ENCODE results near the gene EFNA5. TPM values are rescaled to one million over a fixed set of nuclear protein-coding genes. Genes with fewer than 3 reads are reported as not detected.

The EFNA5 gene
- total RNA-seq, 1 experiment from 2014 or later = 5.9 TPM

DNA sequence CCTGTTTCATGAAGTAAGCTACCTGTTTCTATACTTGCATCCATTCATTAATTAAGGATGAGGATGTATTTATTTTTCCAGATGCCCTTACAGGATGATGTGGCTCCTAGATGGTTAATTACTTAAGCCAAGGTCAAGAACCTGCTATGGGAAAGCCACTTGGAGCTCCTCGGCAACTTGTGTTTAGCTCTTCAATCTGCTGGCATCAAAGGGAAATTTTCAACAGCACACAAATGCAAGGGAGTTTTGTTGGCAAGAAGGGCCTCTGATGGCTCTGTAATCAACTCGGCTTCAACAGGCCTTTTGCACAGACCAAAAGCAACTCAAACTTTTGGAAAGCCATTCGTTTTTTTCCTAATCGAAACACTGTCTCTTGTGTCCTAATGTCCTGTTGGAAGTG, 125.3 kb downstream of the EFNA5 start:
- DNase-seq (ENCODE audit: low spot score) = no peak

DNA sequence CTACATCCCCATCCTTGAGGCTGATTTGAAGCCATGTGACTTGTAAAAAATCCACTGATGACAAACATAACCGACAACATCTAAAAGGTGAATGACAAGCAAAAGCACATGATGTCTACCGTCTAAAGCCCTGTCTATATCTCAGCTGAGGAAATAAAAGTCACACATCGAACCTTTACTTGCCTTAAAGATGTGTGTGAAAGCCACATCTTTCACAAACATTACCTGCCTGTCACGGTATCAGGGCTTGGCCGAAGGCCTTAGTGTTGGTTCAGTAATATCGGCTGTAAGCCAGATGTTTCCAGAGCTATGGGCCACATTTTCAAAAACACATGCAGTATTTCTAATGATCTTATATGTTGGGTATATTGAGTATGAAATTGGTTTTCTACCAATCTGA, 125.8 kb downstream of the EFNA5 start:
- DNase-seq (ENCODE audit: low spot score) = no peak

DNA sequence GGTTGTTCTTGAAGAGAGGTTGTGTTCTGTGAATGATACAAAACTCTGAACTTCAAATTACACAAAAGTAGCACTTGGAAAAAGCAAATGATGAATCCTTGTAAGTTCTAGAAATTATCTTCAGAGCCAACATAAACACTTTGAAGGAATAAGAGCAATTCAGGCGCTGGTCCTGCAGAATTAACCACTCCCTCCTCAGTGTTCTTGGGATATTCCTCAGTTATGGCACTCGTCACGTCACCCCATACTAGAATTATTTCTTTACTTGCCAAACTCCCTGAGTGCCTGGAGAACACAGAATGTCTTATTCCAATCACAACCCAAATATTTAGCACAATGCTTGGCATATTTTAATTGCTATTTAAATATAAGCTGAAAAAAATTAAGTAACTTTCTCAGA, 126.3 kb downstream of the EFNA5 start:
- DNase-seq (ENCODE audit: low spot score) = no peak

DNA sequence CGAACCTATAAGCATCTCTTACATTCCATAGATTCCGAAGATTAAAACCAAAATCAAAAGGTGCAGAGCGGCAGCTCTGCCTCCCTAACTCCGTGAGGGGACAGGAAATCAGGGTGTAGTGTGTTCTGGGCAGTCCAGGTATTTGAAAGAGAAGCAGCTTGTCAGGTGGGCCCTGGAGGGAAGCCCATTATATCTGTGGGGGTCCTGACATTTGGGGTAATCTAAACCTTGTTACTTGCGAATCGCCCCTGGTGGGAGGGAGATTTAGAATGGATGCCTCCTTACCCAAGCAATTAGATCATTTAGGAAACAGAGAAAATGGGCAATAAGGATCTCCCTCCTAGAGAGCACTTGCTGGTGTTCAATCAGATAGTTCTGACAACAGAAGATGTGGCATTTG, 126.9 kb downstream of the EFNA5 start:
- DNase-seq (ENCODE audit: low spot score) = no peak

DNA sequence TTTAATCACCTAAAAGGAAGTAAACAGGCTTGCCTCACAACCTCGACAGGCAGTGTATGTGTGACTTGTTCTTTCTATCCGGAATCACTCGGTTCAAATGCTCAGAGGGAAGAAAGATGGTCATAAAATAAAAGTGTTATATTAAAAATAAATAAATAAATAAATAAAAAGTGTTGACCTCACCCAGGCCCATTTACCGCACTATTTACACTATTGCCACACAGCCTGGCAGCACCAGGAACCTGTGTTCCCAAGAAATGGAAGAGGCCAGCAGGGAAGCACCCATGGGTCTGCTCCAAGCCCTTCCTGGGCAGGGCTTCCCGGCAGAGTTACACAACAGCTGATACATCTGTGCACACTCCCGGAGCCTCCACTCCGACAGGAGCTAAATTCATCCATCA, 127.9 kb downstream of the EFNA5 start:
- DNase-seq (ENCODE audit: low spot score) = peak; percentile 75

DNA sequence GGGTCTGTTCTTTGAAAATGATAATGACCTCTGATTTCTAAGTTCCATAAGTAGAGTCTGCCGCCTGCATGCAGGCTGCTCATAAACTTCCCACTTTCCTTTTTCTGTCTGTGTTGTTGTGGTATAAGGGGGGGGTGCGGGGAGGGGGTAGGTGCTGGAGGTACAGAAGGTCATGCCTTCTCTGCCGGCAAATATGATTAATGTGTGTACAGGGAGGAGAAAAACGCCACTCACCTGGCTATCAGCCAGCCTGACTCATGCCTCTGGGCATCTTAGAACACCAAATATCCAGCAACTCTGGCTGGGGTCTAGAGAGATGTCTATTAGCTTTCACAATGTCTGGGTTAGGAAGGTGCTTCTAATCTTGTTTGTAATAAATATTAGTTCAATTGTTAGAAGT, 128.3 kb downstream of the EFNA5 start:
- DNase-seq (ENCODE audit: low spot score) = peak; percentile 97

DNA sequence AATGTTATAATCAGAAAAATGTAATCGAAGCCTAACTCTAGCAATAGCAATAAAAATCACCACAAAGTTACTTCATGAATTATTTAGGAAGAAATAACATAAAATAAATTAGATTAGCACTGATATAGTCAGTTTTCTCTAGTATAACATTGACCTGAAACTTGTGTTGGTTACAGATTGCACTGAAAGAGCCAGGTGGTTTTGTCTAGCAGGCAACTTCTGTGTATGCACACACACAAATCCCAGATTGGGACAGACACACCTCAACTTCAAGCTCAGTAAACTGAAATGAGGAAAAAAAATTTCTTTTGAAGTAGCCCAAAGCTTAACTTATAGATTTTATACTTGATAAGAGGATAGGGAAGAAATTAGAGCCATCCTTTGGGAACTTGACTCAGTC, 129.3 kb downstream of the EFNA5 start:
- DNase-seq (ENCODE audit: low spot score) = peak; percentile 16

DNA sequence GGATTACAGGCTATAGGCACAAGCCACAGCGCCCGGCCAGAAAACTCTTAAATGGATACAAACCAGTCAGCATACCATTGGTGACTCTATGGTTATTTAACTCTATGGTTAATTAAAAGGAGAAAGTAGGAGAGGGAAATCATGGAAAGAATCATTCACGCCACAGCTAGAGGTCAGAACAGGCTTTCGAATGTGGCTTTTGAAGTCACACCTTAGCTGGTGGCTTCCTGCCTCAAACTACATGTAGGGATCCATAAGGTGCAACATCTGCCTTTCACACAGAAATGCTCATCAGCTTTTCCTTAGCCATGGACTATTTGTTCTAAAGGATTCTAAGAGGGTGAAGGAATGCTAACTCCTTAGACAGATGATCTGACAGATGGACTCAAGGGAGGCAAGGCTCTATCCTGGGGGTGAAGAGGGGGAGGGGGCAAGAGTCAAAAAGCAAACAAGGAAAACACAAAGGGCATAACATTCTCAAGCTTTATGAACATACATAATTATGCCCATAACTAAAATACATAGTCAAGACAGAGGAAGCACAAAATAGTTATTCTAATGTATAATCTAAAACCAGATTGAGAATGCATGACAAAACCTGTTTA, 130.9 kb downstream of the EFNA5 start:
- no peak for DNase-seq (ENCODE audit: low spot score)

DNA sequence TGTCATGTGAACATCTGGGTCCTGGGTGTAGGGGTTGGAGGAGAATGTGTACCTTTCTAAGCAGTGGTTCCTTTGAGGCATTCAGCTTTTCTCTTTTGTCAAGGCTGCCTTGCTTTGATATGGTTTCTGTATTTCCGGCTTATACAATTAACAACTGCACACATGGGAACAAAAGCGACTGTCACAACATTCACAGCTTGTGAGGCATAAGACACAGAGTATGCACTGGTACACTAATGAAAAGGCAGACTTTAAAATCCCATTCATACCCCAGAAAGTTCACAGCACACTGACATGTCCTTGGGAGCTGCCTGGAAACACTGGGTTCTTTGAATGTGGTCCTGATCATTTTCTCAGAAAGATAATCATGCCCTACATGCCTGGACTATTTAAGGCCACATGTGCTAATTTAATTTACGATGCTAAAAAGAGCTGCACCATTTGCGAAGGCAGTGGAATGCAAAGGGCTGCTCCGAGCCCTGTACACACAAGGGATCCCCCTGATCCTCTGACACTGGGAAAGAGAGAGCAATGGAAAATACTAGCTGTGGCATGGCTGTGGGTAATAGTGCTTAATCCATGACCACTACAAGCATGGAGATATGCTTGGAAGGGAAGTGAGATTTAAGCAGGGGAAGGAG, 131.8 kb downstream of the EFNA5 start:
- no peak for DNase-seq (ENCODE audit: low spot score)

DNA sequence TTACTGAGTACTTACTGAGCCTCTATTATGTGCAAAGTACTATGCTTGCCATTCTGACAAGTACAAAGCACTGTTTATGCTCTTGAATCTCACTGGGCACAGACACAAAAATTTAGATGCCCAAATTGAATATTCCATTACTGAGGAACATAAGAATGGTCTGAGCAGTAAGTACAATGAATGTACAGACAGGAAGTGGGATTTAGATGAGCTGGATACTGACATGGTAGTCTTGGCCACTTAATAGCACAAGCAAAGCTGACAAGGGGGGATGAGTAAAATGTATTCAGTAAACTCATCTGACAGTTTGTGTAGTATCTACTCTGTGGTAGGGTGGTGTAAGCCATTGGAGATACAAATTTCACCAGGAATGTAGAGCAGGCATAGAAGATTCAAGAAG, 132.4 kb downstream of the EFNA5 start:
- DNase-seq (ENCODE audit: low spot score) = no peak

DNA sequence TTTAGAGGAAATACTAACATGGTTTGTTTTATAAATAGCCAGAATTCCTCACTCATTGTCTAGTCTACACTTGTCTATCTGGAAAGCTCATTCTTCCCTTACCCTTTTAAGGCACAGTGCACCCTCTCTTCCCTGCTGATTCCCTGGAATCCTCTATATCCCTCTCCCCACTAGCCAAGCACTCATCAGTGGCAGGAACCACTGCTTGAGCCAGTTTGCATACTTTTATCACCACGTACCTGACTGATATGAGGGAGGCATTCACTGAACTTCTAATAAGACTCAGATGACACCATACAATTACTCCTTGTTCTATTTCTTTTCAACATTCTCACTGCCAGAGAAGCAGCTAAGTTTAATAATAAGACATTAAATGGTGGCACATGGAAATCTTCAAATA, 134.9 kb downstream of the EFNA5 start:
- no peak for DNase-seq (ENCODE audit: low spot score)

DNA sequence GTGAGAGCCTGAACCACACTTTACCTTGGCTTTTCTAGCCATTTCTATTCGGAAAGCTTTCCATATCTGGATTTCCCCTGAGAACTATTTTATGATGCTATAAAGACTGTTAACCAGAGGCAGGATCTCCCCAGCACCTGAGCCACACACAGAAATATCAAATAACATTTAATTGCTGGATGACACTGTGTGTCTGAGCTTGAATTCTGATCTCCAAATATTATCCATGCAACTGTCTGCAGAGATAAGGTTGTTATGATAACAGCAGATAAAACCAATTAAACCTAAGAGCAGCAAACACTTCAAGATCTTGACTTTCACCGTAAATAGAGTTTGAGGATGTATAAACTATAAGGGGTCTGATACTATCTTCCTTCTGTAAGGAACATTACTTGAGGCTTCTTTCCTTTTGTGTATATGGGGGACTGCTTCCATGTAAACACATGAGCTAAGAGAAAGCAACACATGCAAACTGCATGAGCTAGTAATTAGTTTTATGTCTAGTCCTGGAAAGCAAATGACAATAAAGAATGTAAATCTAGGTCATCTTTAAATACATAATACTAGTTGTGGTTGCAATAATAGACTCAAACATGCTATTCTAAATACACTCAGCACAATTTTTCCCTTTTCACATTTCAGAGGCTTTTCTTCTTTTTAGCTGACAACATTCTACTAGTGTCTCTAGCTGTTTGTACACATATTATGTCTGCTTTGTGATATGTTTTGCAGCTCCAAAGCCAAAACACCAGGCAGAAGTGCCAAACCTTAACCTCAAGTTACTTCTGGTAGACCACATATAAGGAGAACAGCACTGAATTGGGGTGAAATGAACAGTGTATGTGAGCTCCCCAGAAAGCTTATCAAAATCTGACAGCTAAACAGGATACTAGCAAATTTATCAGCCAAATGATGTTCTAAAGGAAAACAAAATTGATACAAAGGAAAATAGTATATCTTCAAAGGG, 136.5 kb downstream of the EFNA5 start:
- no peak for DNase-seq (ENCODE audit: low spot score)

DNA sequence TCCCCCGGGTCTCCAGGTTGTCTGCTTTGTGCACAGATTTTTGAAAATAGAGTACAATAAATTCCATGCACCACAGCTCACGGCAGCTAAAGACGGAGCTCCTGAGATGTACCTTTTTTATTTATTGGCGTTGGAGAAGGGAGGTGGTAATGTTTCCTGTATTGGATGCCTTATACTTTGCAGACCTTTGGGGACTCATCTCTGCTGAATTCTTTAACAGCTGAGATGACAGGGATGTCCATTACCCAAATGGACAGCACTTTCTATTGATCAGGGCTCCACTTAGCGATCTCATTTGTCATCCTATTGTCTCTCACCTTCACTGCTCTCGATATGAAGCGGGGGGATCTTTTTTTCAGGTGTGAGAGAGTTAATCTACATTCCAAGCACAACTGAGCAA, 137.8 kb downstream of the EFNA5 start:
- DNase-seq (ENCODE audit: low spot score) = no peak

DNA sequence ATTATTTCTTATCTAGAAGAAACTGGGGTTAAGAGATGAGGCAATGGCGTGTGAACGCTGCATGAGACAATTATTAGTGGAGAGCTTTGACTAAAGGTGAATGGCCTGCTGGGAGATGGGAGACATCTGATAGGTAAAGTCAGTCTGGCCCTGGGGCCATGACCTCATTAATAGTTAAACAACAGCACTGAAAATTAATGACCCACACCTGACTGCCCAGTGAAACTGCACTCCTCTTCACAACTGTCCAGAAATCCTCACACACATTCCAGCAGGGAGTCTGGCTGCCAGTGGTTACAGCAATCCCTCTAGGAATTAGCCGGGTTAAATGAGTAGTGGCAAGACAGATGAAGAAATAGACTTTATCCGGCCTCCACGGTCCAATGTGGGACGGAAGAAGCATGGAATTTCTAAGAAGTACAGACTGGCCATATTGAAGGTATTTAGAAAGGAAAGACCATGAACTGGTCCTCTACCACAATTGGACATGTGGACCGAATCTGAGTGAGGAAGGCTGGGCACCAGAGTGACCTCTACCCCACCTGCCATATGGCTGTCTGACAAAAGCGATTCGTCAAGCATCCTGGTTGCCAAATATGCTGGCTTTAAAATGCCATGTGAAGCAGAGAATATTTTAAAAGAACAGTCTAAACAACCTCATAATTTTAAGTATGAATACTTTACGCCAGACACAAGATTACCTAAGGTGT, 138.4 kb downstream of the EFNA5 start:
- DNase-seq (ENCODE audit: low spot score) = no peak

DNA sequence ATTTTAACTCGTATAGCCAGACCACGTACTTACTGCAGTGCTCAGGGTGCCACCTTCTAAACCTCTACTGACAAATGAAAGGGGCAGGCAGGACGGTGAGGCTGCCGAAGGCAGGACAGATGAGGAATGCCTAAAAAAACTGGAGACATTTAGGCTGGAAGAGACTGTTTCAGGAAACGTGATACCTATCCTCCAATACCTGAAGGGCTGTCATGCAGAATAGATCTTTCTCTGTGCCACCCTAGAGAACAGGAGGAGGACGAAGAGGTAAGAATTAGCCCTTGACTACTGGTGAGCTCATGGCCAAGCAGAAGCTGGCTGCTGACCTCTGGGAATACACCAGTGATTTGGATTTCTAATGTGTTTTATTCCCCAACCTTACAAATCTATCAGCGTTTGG, 139.4 kb downstream of the EFNA5 start:
- DNase-seq (ENCODE audit: low spot score) = no peak

DNA sequence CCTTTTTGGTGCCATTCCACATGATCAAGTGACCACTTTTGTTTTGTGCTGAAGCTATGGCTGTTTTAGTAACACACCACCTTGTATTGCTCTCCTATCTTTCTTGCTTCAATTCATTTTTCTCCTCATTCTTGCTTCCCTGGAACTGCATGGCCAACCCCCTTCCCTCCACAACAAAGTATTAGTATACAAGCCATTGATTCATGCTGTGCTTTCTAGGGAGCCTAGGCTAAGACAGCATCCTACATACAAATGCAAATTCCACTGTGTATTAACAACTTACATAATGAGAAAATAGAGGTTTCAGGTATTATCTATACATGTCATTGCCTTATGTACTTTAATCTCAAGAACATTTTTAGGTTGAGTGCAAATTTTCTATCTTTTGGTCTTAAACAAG, 141.1 kb downstream of the EFNA5 start:
- no peak for DNase-seq (ENCODE audit: low spot score)

DNA sequence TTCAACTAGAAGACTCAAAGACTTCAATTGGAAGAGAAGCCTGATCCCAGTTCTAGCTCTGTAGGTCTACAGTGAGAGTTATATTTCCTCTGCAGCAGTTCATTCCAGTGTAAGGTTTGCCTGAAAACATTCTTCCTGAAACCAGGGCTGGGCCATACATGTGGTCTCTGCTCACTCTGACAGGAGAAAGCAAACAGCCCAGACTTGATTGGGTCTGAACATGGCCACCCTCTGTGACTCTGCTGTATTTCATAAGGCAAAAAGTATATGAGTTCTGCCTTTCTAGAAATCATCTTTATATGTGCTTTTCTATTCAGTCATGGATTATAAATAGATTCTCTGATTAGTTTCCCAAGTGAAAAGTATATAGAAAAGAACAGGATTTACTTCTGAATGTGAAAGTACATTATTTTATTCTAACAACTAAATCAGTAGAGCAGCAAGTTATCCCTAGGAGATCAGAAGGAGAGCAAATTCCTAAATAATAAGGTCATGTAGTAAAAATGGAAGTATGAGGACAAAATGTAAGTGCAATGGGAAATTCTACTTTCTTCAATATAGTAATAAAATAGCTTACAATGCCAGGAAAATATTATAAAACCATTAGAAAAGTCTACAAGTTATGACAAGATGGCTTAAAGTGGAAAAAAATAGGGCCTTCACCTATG, 144.3 kb downstream of the EFNA5 start:
- no peak for DNase-seq (ENCODE audit: low spot score)

DNA sequence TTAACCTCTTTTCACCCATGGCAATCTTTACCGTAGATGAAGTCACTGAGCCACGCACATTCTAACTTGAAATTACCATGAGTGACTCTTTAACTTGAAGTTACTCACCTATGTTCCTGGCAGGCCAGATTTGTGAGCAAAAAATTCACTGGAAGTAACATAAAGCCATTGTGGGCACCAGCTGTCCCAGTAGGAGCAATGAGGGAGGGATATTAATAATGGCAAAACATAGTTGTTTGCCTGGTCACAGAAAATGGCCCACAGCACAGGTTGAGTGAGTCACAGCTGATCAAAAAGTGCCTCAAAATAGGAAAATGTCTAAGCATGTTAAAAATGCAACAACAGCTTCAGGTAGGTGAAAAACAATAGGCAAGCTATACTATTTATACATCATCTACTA, 146.6 kb downstream of the EFNA5 start:
- DNase-seq (ENCODE audit: low spot score) = no peak

DNA sequence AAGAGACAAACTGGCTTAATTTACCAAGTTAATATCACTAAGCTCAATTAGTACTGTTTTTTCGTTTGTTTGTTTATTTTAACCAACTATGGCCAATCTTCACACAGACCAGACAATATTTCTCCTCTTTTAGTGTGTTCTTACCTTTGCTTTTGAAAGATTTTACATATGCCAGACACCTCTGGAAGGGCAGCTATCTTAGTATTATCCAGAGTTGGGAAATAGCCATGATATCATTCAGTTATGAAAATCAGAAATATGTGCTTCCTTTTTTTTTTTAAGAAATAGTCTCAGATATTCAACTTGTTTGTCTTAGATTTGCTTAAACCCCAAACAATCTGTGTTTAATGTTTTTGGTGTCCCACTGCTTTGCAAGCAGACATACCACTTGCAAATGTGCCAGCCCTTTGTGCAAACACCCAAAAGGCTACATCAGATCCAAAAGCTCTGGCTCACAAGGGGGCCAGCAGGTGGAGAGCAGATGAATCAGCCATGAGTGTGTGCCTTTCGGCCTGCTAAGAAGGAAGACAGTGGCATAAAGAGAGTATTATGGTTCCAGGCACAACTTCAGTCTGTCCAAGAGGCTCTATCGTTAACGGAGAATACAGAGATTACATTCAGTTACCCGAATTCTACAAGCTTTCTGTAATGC, 147.6 kb downstream of the EFNA5 start:
- no peak for DNase-seq (ENCODE audit: low spot score)

DNA sequence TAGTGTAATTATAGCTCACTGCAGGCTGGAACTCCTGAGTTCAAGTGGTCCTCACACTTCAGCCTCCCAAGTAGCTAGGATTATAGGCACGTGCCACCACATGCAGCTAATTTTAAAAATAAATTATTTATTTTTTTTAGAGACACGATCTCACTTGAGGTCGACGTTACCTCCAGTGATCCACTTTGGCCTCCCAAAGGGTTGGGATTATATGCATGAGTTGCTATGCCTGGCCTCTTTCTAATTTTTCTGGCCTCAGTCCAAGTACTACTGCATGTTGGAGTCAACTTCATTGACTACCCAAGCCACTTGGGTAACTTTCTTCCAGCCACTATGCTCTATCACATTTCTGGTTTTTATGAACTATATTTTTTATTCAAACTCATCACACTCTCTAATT, 148.3 kb downstream of the EFNA5 start:
- no peak for DNase-seq (ENCODE audit: low spot score)

DNA sequence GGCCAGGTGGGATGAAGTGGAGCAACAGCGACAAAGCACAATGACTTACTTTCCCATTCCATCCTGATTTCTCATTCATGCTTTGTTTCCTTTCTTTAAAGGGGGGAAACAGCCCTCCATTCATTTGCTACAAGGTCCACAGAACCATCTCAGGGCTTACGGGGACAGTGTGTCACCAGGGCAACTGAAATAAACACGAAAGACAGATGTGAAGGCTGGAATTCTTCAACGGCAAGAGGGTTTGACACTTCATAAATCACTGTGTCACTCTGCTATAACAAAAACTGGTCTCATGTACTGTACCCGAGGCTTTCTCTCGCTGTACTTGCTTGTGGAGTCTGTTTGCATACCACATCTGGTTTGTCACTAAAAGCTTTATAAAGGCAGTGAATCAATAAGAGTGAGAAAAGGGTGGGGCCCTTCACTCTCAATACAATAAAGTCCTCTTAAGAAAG, 150.8 kb downstream of the EFNA5 start:
- DNase-seq (ENCODE audit: low spot score) = peak; percentile 71

Data from HT-29 (cell line).